NT2/D1 (cell line): ENCODE data around the gene CUL7.

ENCODE experiments used
- SUZ12 ChIP-seq: IDR thresholded peaks from 2 replicates; pipeline ENCODE4 v1.6.1; 2011; ENCODE audit not compliant: insufficient read length, insufficient read depth; ENCODE audit errors: extremely low read depth
- YY1 ChIP-seq: IDR thresholded peaks from 2 replicates; pipeline ENCODE4 v1.6.1; 2011; ENCODE audit not compliant: insufficient read length, insufficient read depth
- ZNF274 ChIP-seq: IDR thresholded peaks from 2 replicates; pipeline ENCODE4 v1.6.1; 2011; ENCODE audit warnings: mild to moderate bottlenecking, low read depth, low read length

DNA sequence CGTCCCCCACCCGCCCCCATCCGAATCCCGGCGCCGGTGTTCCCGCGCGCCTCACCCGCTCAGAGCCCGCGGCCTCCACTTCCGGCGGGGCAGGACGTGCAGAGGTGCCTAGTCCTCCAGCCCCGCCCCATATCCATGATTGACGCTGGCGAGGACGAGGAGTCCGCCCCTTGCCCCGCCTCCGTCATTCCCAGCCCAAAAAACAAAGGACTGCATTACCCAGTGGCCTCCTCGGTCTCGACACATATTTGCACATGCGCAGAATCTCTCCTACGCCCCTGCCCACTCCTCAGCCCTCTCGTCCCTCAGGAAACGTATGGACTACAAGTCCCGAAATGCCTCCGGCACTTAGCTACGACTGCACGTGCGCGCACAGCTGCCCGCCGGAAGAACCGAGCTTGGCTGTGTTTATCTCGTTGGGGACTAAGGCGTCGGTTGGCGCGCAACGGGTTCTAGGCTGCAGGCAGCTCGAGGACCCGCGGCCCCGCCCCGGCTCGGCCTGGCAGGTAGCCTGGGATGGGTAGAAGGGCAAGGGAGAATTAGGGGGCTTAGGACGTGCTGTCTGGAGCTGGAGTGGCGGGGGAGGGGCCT, 39.7 kb downstream of the CUL7 start, which contains the start of the genes KLHDC3 and MEA1:
- TF ChIP-seq SUZ12 (no peak), YY1 (no peak), ZNF274 (no peak)
